Type B pancreatic cell (in vitro differentiated cells): ENCODE measurements around the gene YIPF4. TPM values are rescaled to one million over a fixed set of nuclear protein-coding genes. Genes with fewer than 3 reads are reported as not detected.
"Not testable (repeated sequence)": the region's sequence is repeated elsewhere in the genome, so short reads cannot be mapped to it uniquely, and the experiment has no call there.

Experiments
- DNase-seq: peaks from one replicate; pipeline ENCODE4 v3.0.0; 2021; ENCODE audit warnings: mixed read lengths; ENCODE audit not compliant: unreplicated experiment; ENCODE audit errors: extremely low spot score
- H3K27ac Mint-ChIP-seq: 2 replicates; pipeline ENCODE4 v1.8.0; 2021; ENCODE audit warnings: mild to moderate bottlenecking, mixed read lengths
- H3K27me3 Mint-ChIP-seq: 2 replicates; pipeline ENCODE4 v1.8.0; 2021; ENCODE audit warnings: mixed read lengths
- H3K36me3 Mint-ChIP-seq: 2 replicates; pipeline ENCODE4 v1.8.0; 2021; ENCODE audit warnings: mixed read lengths
- H3K4me1 Mint-ChIP-seq: one replicate; pipeline ENCODE4 v1.8.0; 2021; ENCODE audit warnings: mixed read lengths; ENCODE audit not compliant: unreplicated experiment
- H3K4me3 Mint-ChIP-seq: 2 replicates; pipeline ENCODE4 v1.8.0; 2021; ENCODE audit warnings: mild to moderate bottlenecking, mixed read lengths
- H3K9me3 Mint-ChIP-seq: 2 replicates; pipeline ENCODE4 v1.8.0; 2021; ENCODE audit warnings: mixed read lengths
- CTCF ChIP-seq: fragments of 200-600 bp; sonication (generic); conservative IDR thresholded peaks from 2 replicates; pipeline ENCODE4 v1.5.0; 2021; ENCODE audit warnings: antibody characterized with exemption, mild to moderate bottlenecking
- total RNA-seq: library from RNA; stranded (reverse); gene quantifications from 2 replicates; pipeline ENCODE4 v1.2.1, GENCODE V29; 2021; ENCODE audit warnings: low replicate concordance

The YIPF4 gene
- total RNA-seq, 1 donor from 2014 or later = 46.1 TPM

- H3K27ac Mint-ChIP-seq = no peak overlapping the region
These were observed 6.6 kb upstream of the YIPF4 start for GRCh38 chr2:32271063-32271462.

GRCh38 chr2:32272279-32272678 is 5.4 kb upstream of the YIPF4 start:
- no peaks in the 10 kb centered on the region for H3K4me1 Mint-ChIP-seq
- H3K9me3 Mint-ChIP-seq = no peaks in the 10 kb centered on the region
- no peak for DNase-seq
- no peaks in the 10 kb centered on the region for H3K36me3 Mint-ChIP-seq
- H3K4me3 Mint-ChIP-seq = no peak overlapping the region
- no peak for TF ChIP-seq CTCF
- H3K27me3 Mint-ChIP-seq = peaks cover 8% of the 10 kb centered on the region
- H3K27ac Mint-ChIP-seq = no peak overlapping the region

More at GRCh38 chr2:32271063-32271462, 6.6 kb upstream of the YIPF4 start:
- Mint-ChIP-seq H3K27me3 (peaks cover 10% of the 10 kb centered on the region), H3K4me1 (no peaks in the 10 kb centered on the region), H3K4me3 (no peak overlapping the region), H3K36me3 (no peaks in the 10 kb centered on the region), H3K9me3 (no peaks in the 10 kb centered on the region)
- TF ChIP-seq CTCF = no peak
- DNase-seq = no peak

GRCh38 chr2:32274289-32274688 is 3.4 kb upstream of the YIPF4 start:
- no peaks in the 10 kb centered on the region for H3K36me3 Mint-ChIP-seq
- no peak for DNase-seq
- H3K27ac Mint-ChIP-seq = no peak overlapping the region
- TF ChIP-seq CTCF = no peak
- peaks cover 8% of the 10 kb centered on the region for H3K27me3 Mint-ChIP-seq
- peaks cover 4% of the 10 kb centered on the region for H3K4me1 Mint-ChIP-seq
- H3K4me3 Mint-ChIP-seq = no peak overlapping the region
- no peaks in the 10 kb centered on the region for H3K9me3 Mint-ChIP-seq

- not testable (repeated sequence) for H3K9me3 Mint-ChIP-seq
These were observed 1.9 kb upstream of the YIPF4 start for GRCh38 chr2:32275790-32276189.

GRCh38 chr2:32277363-32277673 is 386 bp upstream of the YIPF4 start:
- peak overlapping the region; percentile 95 for H3K27ac Mint-ChIP-seq
- no peak for DNase-seq
- H3K27me3 Mint-ChIP-seq = peaks cover 3% of the 10 kb centered on the region
- peaks cover 4% of the 10 kb centered on the region for H3K4me1 Mint-ChIP-seq
- TF ChIP-seq CTCF = no peak
- no peaks in the 10 kb centered on the region for H3K9me3 Mint-ChIP-seq
- peak overlapping the region; percentile 88 for H3K4me3 Mint-ChIP-seq
- H3K36me3 Mint-ChIP-seq = peaks cover 9% of the 10 kb centered on the region

More at GRCh38 chr2:32275790-32276189, 1.9 kb upstream of the YIPF4 start:
- DNase-seq, H3K36me3 Mint-ChIP-seq, H3K4me1 Mint-ChIP-seq, H3K27me3 Mint-ChIP-seq: not testable (repeated sequence)
- H3K27ac Mint-ChIP-seq = peak overlapping the region; percentile 43
- H3K4me3 Mint-ChIP-seq = peak overlapping the region; percentile 45

- peaks cover 4% of the 10 kb centered on the region for H3K4me1 Mint-ChIP-seq
- no peak for TF ChIP-seq CTCF
- no peak for DNase-seq
- no peaks in the 10 kb centered on the region for H3K27me3 Mint-ChIP-seq
- H3K4me3 Mint-ChIP-seq = peak overlapping the region; percentile 88
- peaks cover 14% of the 10 kb centered on the region for H3K36me3 Mint-ChIP-seq
- no peaks in the 10 kb centered on the region for H3K9me3 Mint-ChIP-seq
- peak overlapping the region; percentile 95 for H3K27ac Mint-ChIP-seq
These were observed 762 bp downstream of the YIPF4 start for GRCh38 chr2:32278478-32278853.
